Cardiac atrium fibroblast (primary cell): ENCODE measurements around the gene TM9SF1. TPM values are rescaled to one million over a fixed set of nuclear protein-coding genes. Genes with fewer than 3 reads are reported as not detected.

Source experiments
- total RNA-seq: library from RNA; depleted of rRNA; stranded (reverse); fragments of >200 nt; gene quantifications from 2 replicates; pipeline ENCODE4 v1.2.3, GENCODE V29; 2015

TM9SF1 gene, protein sequence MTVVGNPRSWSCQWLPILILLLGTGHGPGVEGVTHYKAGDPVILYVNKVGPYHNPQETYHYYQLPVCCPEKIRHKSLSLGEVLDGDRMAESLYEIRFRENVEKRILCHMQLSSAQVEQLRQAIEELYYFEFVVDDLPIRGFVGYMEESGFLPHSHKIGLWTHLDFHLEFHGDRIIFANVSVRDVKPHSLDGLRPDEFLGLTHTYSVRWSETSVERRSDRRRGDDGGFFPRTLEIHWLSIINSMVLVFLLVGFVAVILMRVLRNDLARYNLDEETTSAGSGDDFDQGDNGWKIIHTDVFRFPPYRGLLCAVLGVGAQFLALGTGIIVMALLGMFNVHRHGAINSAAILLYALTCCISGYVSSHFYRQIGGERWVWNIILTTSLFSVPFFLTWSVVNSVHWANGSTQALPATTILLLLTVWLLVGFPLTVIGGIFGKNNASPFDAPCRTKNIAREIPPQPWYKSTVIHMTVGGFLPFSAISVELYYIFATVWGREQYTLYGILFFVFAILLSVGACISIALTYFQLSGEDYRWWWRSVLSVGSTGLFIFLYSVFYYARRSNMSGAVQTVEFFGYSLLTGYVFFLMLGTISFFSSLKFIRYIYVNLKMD
- 71.5 and 84.7 TPM in 2 replicates for total RNA-seq

DNA sequence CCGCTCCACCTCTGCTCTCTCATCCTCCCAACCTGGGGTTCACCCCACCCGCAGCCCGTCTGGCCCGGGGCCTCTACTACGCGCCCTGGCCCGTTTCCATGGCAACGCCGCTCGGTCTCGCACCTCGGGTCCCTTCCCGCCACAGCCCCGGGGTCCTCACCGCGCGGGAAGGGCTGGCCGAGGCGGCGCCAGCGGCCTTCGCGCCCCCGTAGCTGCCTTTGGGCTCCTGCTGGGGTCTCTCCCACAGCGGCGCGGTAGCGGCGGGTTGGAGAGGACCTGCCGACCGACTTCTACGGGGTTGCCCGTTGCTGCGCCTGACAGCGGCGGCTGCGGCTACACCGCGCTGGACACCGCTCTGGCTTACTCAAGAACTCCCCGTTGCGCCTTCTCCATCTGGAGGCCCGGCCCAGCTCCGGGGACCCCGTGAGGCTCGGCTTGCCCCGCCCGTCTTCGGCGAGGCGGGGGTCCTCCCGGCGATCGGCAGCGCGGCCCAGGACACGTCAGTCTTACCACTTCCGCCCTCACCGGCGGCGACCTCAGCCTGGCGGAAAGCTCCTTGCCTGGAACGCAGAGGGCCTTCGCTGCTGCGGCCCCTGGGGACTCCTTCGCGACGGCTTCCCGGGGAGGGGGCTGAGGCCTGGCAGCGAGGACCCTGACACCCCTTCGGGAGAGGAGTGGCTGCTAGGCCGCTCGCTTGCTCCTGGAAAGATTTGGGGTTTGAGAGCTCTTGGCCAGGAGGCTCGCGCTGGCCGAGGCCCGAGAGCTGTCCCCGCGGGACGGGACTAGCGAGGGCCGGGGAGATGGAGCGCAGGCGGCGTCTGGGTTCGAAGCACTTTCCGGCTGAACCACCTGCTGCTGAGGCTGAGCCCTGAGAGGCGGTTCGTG lies at the start of gene TM9SF1:
TM9SF1 (minus strand) TSS at position 256 of the 885 bp plus-strand sequence. CDS start 422 bp downstream, outside the sequence.

DNA sequence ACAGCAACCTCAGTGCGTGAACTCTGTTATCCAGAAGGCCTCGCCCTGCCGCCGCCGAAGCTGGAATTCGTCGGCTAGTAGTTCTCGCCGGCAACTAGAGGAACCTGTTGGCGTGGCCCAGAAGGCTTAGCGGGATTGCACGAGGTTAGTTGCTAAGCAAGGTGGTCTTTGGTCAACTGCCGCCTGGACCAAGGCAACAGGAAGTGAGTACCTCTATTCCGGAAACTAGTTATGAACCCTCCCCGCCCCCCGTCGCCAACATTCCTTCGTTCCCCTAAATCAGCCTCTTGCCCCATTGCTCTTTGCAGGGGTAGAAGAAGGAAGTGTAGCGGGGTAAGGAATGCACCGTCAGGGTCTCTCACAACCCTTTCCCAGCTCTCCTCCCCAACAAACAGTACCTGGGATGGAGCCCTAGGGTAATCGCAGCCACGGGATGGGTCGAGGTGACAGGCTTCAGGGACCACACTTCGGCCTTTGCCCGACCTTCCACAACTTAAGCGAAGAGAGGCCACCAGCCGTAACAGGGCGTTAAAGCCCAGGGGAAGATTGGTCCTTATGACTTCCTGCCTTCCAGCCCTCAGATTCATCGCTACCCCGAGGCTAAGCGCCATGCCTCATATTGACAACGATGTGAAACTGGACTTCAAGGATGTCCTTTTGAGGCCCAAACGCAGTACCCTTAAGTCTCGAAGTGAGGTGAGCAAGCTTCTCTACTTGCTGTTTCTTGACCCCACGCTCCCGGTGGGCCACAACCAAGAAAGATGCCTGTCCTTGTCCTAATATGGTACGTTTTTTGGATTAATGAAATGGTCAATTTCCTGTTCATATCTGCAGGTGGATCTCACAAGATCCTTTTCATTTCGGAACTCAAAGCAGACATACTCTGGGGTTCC lies 37.6 kb upstream of the TM9SF1 start, which contains the start of gene GMPR2:
GMPR2 (plus strand) TSS at position 285 of the 893 bp plus-strand sequence; CDS start at position 610, 325 bp downstream.

DNA sequence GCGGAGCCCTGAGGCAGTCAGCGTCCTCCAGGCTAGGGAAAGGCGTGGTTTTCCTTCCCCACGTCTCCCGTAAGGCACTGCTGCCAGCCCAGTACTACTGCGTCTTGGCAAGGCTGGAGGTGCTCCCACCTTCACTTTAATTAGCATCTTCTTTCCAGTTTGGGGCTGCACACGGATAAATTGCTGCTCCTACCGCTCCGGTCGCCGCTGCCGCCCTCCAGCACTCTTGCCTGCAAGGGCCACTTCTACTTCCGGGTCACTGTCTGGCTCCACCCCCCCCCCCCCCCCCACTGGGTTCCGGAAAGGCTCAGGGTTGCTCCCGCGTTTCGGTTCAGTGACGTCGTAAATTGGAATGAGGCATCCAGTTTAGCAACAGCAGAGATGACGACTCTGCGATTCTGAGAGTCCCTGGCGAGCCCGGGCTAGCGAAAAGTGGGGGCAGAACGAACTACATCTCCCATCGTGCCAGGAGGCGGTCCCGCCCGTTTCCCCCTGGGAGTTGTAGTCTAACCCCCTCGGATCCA lies 36.9 kb upstream of the TM9SF1 start, which contains the start of gene NEDD8:
NEDD8 (minus strand) TSS at position 247 of the 524 bp plus-strand sequence; CDS start at position 147, 100 bp downstream.

DNA sequence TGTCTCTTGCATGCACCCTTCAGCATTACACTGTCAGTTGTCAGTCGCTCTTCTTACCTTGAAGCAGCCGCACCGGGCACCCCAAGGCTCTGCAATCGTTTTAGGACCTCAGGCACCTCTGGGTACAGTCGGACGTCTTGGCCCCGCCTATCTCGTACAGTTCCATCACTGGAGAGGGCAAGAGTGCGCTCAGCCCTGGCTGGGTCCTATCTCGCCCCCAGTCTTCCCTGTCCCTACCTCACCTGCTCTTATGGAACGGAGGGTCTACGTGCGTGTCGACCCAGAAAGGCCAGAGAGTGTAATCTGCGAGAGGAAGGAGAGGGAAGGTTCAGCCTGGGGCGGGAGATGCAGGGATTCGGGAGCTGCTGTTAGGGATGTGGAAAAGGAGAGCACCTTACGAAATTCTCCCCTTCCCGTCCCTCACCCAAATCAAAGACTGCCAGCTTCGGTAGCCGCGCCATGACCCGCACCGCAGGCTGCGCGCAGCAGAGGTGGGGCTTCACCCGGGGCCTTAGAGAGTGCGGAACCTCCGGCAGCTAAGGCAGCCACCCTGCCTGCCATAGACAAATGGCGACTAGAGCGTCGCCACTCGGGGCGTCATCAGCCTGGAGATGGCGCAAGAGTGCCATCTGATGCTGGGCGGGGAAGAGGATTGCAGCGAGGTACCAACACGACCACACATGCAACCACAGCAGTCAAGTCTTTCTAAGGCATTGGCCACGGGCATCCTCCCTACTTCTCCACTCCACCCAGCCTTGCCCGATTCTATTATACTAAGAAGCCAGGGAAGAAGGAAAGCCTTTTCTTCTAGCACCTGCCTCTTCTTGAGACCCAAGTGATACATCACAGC lies 20.5 kb upstream of the TM9SF1 start, which contains the start of gene MDP1:
MDP1 (minus strand) TSS at position 572 of the 850 bp plus-strand sequence; CDS start at position 461, 111 bp downstream.

DNA sequence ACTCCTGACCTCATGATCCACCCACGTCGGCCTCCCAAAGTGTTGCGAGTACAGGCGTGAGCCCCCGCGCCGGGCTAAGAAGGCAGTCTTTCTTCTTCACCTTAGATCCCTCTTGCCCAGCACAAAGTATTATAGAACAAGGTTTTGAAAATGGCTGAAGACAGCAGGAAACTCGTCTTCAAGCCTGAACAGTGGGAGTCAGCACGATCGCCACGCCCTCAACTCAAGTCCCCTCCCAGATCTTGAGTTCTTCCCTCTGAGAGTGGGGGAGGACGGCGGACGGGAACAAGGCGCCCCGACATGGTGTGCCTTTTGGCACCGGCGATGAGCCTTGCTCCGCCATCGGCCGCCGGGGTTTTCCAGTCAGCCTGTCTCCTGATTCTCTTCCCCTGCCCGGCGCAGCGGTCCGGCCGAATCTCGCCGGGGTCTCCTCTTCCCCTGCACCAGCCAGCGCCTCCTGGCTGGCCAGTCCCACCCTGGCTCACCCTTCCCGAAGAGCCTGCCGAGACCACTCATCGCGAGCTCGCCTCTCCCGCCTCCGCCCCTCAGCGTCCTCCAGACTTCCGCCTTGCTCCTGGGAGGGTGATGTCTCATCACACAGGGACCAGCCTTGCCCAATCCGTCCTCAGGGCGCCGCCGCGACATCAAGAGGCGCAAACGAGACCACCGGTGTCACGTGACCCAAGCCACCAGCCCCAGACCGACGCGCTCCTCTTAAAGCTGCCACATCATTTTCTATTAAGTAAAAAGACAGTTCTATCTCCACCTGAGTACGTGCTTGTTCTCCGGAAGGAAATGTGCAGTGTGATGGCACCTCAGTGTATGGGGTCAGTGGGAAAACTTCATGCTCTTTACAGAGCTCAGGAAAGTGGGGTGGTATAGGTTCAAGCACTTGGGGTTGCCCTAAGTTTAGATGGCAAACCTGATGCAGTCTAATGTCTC lies 18.0 kb upstream of the TM9SF1 start, which contains the start of gene CHMP4A:
CHMP4A (minus strand) TSS at position 565 of the 942 bp plus-strand sequence; CDS start at position 516, 49 bp downstream.

DNA sequence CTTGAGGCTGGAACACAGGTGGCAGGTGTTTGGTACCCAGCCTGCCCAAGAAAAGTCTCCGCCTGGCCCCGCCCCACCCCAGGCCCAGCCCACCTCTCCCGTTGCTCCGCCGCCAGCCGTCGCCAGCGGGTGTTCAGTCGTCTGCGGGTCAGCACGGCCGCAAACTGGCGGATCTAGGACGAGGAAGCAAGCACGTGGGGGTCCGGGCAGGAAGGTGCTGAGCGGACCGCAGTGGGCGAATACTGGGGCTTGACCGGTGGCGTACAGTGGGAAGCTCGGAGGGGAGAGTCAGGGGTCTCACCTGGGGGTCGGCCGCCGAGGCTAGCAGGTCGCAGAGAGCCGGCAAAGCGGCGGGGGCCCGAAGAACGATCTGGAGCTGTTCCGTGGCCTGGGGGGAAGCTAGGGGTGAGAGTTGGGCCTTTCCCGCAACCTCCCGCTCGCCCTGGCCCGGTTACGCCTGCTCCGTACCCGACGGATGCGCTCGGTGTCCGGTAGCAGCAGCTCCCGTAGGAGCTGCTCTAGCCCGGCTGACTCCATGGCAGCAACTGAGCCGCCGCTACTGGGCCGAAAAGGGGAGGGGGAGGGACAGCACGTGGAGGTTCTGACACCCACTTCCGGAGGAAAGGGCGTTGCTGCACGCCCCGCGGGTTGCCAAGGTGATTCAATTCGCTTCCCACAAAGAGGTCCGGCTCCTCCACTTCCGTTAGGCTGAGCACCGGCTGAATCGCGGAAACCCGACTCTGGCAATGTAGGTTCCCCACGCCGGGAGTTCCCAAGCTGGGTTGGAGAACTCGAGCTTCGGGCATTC lies 6.8 kb downstream of the TM9SF1 start, which contains the start of gene IPO4:
IPO4 (minus strand) TSS at position 566 of the 808 bp plus-strand sequence; CDS start at position 537, 29 bp downstream.

DNA sequence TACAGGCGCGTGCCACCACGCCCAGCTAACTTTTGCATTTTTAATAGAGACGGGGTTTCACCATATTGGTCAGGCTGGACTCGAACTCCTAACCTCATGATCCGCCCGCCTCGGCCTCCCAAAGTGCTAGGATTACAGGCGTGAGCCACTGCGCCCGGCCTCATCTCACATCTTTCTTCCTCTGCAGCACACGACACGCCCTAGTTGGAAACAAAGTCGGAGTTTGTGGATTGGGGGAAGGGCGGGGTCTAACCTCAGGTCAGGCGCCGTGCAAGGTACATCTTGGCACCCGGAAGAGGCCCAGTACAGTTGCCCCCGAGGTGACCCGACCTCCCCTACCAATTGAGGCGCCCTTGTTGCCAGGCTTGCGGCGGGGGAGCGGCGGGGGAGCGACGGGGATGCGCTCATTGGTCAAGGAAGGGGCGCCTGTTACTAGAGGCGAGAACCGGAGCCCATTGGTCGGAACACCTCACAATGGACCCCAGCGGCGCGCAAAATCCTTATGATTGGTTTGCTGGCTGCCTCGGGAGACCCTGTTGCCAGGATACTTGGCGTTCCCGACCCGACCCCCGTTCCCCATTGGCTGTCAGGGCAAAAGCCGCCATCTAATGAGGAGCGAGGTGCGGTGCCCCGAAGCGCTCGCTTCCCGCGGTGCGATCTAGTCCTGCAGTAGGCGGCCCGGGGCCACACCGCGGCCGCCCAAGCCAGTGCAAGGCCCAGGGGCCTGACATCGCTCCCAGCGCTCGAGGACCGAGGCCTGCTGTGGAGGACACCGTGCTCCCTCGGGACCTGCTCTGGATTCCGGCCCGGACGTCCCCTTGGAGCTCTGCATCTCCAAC lies 23.6 kb downstream of the TM9SF1 start, which contains the start of gene REC8:
REC8 (plus strand) TSS at position 659 of the 839 bp plus-strand sequence. CDS start 473 bp downstream, outside the sequence.

DNA sequence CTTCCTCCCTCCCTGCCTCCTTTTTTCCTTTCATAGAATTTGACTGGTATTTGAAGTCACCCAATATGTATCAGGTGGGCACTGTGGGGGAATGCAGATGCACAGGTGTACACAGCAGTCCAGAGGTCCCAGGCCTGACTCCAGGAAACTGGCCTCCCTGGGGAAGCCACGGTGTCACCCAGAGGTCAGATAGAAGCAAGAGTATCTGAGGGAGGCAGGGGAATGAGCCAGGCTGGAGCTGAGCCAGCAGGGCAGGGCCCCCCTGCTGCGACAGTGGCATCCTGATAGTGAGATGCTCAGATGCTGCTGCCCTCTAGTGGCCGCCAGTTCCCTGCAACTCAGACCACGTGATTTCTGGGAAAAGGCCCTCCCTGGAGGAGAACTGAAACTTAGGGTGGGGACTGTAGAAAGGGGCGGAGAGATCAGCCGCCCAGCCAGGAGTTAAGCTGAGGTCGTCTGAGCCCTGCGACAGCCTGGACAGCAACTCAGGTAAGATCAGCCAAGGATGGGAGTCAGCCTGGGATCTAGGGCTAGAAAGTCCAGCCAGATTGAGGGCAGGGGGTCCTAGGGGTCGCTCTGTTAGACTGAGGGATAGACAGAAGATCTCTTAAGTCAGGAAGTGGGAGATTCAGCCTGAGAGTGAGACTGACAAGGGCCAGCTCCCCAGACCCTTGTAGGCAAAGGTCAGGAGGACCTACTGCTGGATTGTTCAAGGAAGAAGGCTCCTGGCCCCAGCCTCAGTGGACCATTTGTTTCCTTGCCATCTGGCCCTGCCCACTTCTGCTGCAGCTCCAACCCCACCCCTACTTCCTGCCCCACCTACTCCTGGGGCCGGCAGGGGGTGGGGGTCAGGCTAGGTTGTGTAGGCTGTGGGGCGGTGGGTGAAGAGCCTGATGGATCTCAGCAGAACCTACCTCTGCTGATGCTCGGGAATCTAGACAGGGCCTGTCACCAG lies 34.1 kb downstream of the TM9SF1 start, which contains the start of gene IRF9:
IRF9 (plus strand) TSS at position 416 of the 955 bp plus-strand sequence. CDS start 880 bp downstream, outside the sequence.

DNA sequence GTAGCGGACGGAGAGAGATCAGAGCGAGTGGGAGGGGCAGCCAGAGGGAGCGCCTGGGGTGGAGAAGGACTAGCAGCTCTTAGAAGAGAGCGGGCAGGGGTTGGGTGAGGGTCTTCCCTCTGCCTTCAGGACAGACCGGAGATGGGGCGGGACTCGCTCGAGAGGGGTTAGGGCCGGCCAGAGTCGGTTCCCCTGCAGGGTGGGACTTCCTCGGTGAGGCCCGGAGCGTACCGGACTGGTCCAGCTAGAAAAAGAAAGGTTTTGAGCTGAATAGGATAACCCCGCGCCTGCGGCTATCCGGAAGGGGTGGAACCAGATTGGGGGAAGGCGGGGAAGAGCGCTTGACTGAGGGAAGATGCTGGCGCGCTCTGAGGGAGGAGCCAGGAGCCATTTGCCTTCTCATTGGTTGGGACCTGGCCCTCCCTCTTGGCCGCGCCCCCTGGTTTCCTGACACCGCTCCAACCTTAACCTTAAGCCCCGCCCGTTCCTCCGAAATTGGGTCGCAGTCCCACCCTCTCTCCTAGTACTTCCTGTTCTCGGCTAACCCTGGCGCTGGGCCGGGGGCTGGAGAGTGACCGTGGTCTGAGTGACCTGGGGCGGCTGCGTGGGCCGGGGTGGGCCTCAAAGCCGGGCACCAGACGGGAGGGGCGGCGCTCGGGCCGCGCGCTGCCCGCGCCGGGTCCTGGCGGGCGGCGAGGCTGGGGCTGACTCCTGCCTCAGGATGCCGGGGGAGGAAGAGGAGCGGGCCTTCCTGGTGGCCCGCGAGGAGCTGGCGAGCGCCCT lies 48.1 kb downstream of the TM9SF1 start, which contains the start of gene RNF31:
RNF31 (plus strand) TSS at position 521 of the 783 bp plus-strand sequence; CDS start at position 722, 201 bp downstream.

DNA sequence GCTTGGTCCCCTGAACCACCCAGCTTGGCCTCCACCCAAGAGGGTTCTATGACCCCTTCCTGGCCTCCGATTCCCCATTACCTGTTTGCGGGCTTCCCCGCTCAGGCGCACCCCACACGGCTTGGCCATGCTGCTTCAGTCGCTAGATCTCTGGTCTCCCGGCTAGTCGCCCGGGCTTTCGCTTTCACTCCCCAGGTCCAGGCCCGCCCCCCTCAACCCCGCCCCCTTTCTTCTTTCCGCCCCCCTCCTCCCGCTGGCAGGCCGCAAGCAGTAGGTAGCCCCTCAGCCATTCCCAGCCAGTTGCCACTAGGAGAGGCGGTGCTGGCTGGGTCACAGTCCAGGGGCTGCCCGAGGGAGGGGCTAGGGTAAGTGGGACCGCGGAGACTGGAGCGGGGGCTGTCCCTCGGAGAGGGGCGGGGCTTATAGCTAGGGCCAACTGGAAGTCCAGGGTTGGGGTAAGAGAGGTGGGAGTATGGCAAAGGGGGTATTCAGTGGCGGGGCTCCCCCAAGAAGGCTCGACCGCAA lies 48.7 kb downstream of the TM9SF1 start, which contains the start of gene PSME2:
PSME2 (minus strand) TSS at position 158 of the 525 bp plus-strand sequence; CDS start at position 129, 29 bp downstream.

DNA sequence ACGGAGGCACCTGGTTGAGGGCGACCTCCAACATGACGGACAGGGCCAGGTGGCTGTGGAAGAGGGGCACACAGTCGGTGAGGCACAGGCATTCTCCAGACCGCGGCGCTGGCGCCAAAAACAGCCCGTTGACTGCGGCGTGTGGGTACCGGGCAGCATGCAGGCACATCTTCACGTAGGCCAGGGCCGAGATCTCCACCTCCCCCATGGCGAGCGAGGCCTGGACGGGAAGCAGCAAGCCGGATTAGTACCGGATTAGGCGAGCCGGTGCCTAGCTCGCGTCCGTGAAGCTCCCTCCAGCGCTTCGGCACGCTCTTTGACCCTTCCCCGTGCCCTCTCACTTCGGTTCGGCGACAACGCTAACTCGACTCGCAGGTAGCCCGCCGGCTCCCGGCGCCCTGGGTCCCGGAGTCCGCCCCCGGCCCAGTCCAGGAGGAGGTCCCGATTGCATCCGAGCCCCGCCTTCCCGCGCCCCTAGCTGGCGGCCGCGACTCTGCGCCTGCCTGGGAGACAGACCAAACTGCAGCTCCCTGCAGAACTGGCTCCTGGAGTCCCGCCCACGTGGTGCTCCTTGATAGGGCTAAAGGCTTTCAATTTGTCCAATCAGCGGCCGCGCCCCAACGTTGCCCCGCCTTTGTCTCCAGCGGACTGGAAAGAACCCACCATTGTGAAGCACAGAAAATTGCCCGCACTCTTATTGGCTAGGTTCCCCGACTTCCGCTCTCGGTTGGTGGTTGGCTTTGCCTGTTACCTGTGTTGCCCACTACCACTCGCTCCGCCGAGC lies 54.0 kb downstream of the TM9SF1 start, which contains the start of gene EMC9:
EMC9 (minus strand) TSS at position 495 of the 784 bp plus-strand sequence; CDS start at position 208, 287 bp downstream.

